ENCODE results near the gene NUTM2F.
"Not testable (repeated sequence)": the region's sequence is repeated elsewhere in the genome, so short reads cannot be mapped to it uniquely, and the experiment has no call there.

The NUTM2F gene

DNA sequence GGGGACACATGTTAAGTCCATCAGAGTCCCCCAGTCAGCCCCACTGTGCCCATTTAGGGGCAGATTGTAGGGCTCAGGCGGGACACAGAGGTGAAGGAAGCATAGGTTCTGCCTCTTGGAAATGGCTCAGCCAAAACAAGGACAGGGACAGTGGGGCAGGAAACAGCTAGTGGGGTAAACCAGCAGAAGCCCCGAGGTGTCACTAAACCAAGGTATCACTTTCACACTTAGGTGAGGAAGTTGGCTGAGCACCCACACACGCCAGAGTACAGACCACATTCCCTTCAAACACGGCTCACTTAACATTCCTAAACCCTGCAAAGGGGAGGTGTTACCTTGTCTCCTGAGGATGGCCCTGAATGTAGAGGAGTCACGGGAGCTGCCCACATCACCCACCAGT is 12.2 kb downstream of the NUTM2F start:
- H3K36me3 ChIP-seq (ENCODE audit: control insufficient read depth in 5 of 5, insufficient read depth in 5 of 5, low read length in 5 of 5); H3K27me3 ChIP-seq (ENCODE audit: control insufficient read depth in 5 of 5, insufficient read depth in 4 of 5, low read length in 5 of 5); H3K4me3 ChIP-seq (ENCODE audit: low read depth in 1 of 5, low read length in 5 of 5); H3K27ac ChIP-seq (ENCODE audit: low read depth, low read length); H3K4me1 ChIP-seq (ENCODE audit: control insufficient read depth in 5 of 5, insufficient read depth in 5 of 5, low read length in 5 of 5); H3K9me3 ChIP-seq (ENCODE audit: control insufficient read depth in 5 of 5, low read length in 5 of 5); H3K9ac ChIP-seq (ENCODE audit: low read length in 5 of 5): not testable (repeated sequence)

DNA sequence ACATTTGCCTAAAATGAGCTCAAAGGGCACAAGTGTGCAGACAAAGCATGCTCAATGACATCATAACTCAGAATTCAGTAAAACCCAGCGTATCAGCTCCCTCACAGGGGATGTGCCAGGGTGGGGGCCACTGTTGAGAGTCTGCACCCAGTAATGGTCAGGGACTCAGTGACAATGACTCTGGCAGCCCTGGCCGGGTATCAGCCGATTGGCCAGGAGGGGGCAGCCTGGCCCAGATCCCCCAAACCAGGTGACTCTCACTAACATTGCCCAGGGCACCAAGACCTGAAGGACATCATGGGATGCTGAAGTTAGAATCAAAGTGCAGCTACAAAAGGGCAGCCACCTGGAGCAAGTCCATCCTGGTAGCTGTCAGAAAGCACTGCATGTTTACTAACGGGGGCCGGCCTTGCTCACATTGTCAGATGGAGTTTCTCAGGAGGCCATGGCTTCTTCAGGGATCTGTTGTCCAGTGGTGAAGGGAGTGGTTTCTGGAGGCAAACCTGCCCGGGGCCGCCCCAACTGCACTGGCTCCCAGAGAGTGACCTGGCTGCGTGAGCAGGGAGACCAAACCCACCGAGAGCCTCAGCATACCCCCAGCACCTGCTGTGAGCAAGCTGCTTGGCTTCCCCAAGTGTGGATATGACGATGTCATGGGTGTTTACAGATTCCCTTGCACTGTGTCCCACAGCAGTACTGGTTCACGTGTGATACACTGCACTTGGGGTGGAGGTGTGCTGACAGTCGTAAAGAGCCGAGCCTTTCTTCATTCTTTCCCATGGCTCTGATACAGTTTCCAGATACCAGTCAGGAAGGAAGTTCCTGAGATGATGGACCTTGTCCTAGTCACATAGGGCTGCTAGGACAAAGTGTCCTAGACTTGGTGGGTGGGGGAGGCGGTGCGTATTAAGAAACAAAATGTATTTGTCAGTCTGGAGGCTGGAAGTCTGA is 13.1 kb downstream of the NUTM2F start:
- not testable (repeated sequence) for H3K4me3 ChIP-seq (ENCODE audit: low read depth in 1 of 5, low read length in 5 of 5); H3K4me1 ChIP-seq (ENCODE audit: control insufficient read depth in 5 of 5, insufficient read depth in 5 of 5, low read length in 5 of 5); H3K9ac ChIP-seq (ENCODE audit: low read length in 5 of 5); H3K9me3 ChIP-seq (ENCODE audit: control insufficient read depth in 5 of 5, low read length in 5 of 5); H3K27me3 ChIP-seq (ENCODE audit: control insufficient read depth in 5 of 5, insufficient read depth in 4 of 5, low read length in 5 of 5); H3K36me3 ChIP-seq (ENCODE audit: control insufficient read depth in 5 of 5, insufficient read depth in 5 of 5, low read length in 5 of 5); H3K27ac ChIP-seq (ENCODE audit: low read depth, low read length)

DNA sequence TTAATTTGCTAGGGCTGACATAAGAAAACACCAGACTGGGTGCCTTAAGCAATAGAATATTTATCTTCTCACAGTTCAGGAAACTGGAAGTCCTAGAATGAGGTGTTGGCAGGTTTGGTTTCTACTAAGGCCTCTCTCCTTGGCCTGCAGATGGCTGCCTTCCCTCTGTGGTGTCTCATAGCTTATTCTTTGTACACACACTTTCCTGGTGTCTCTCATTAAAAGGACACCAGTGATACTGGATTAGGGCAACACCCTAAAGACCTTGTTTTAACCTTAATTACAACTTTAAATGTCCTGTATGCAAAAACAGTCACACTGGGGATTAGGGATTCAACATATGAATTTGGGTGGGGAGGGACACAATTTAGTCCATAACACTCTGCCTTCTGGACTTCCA is 25.1 kb downstream of the NUTM2F start:
- Histone ChIP-seq H3K9ac (ENCODE audit: low read length in 5 of 5) (no peak overlapping the region), H3K36me3 (ENCODE audit: control insufficient read depth in 5 of 5, insufficient read depth in 5 of 5, low read length in 5 of 5) (peaks cover 0 to 18% (median 15%) of the 10 kb centered on the region in 5 donors), H3K9me3 (ENCODE audit: control insufficient read depth in 5 of 5, low read length in 5 of 5) (no peaks in the 10 kb centered on the region), H3K4me1 (ENCODE audit: control insufficient read depth in 5 of 5, insufficient read depth in 5 of 5, low read length in 5 of 5) (peaks cover 0 to 4% (median 0%) of the 10 kb centered on the region in 5 donors), H3K4me3 (ENCODE audit: low read depth in 1 of 5, low read length in 5 of 5) (no peak overlapping the region), H3K27ac (ENCODE audit: low read depth, low read length) (no peak overlapping the region), H3K27me3 (ENCODE audit: control insufficient read depth in 5 of 5, insufficient read depth in 4 of 5, low read length in 5 of 5) (no peaks in the 10 kb centered on the region)

DNA sequence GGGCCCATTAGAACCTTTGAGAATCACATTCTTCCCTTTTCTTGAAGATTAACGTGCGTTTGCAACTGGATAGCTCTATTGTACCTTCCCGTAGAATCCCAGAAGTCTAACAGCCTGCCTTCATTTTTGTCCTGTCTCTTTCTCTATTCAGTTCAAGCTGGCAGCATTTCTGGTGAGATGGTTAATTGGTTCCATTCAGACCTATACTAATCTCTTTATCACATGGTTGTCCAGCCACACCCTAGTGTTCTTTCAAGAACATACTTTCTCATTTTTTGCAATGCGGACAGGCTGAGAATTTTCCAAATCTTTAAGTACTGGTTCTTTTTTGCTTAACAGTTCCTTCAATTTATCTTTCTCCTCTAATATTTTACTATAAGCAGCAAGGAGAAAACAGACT is 26.0 kb downstream of the NUTM2F start:
- H3K36me3 ChIP-seq (ENCODE audit: control insufficient read depth in 5 of 5, insufficient read depth in 5 of 5, low read length in 5 of 5) = peaks cover 0 to 18% (median 15%) of the 10 kb centered on the region in 5 donors
- no peak overlapping the region for H3K4me3 ChIP-seq (ENCODE audit: low read depth in 1 of 5, low read length in 5 of 5)
- no peaks in the 10 kb centered on the region for H3K27me3 ChIP-seq (ENCODE audit: control insufficient read depth in 5 of 5, insufficient read depth in 4 of 5, low read length in 5 of 5)
- H3K27ac ChIP-seq (ENCODE audit: low read depth, low read length) = no peak overlapping the region
- H3K4me1 ChIP-seq (ENCODE audit: control insufficient read depth in 5 of 5, insufficient read depth in 5 of 5, low read length in 5 of 5) = peaks cover 0 to 4% (median 0%) of the 10 kb centered on the region in 5 donors
- H3K9ac ChIP-seq (ENCODE audit: low read length in 5 of 5) = no peak overlapping the region
- H3K9me3 ChIP-seq (ENCODE audit: control insufficient read depth in 5 of 5, low read length in 5 of 5) = no peaks in the 10 kb centered on the region

DNA sequence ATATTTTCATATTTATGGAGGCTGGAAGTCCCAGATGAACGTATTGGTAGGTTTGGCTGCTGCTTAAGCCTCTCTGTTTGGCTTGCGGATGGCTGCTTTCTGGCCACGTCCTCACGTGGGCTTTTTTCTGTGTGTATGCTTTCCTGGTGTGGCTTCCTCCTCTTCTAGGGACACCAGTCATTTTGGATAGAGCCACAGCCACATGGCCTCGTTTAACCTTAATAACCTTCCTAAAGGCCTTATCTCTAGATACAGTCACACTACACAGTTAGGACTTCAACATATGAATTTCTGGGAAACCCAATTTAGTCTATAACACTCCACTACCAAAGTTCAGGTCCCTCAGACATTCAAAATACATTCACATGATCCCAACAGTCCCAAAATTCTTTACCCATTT is 26.9 kb downstream of the NUTM2F start:
- Histone ChIP-seq H3K4me3 (ENCODE audit: low read depth in 1 of 5, low read length in 5 of 5) (no peak overlapping the region), H3K4me1 (ENCODE audit: control insufficient read depth in 5 of 5, insufficient read depth in 5 of 5, low read length in 5 of 5) (peaks cover 0 to 4% (median 0%) of the 10 kb centered on the region in 5 donors), H3K9ac (ENCODE audit: low read length in 5 of 5) (no peak overlapping the region), H3K9me3 (ENCODE audit: control insufficient read depth in 5 of 5, low read length in 5 of 5) (no peaks in the 10 kb centered on the region), H3K27me3 (ENCODE audit: control insufficient read depth in 5 of 5, insufficient read depth in 4 of 5, low read length in 5 of 5) (no peaks in the 10 kb centered on the region), H3K27ac (ENCODE audit: low read depth, low read length) (no peak overlapping the region), H3K36me3 (ENCODE audit: control insufficient read depth in 5 of 5, insufficient read depth in 5 of 5, low read length in 5 of 5) (peaks cover 0 to 18% (median 15%) of the 10 kb centered on the region in 5 donors)

DNA sequence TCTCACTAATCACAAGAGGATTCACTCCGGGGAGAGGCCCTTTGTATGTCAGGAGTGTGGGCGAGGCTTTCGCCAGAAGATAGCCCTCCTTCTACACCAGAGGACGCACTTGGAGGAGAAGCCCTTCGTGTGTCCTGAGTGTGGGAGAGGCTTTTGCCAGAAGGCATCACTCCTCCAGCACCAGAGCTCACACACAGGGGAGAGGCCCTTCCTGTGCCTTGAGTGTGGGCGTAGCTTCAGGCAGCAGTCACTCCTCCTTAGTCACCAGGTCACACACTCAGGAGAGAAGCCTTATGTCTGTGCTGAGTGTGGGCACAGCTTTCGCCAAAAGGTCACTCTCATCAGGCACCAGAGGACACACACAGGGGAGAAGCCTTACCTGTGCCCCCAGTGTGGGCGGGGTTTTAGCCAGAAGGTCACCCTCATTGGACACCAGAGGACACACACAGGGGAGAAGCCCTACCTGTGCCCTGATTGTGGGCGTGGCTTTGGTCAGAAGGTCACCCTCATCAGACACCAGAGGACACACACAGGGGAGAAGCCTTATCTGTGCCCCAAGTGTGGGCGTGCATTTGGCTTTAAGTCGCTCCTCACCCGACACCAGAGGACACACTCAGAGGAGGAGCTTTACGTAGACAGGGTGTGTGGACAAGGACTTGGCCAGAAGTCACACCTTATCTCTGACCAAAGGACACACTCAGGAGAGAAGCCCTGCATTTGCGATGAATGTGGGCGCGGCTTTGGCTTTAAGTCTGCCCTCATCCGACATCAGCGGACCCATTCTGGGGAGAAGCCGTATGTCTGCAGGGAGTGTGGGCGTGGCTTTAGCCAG is 27.8 kb downstream of the NUTM2F start:
- Histone ChIP-seq H3K27ac (ENCODE audit: low read depth, low read length) (no peak overlapping the region), H3K4me1 (ENCODE audit: control insufficient read depth in 5 of 5, insufficient read depth in 5 of 5, low read length in 5 of 5) (peaks cover 0 to 4% (median 0%) of the 10 kb centered on the region in 5 donors), H3K9ac (ENCODE audit: low read length in 5 of 5) (no peak overlapping the region), H3K27me3 (ENCODE audit: control insufficient read depth in 5 of 5, insufficient read depth in 4 of 5, low read length in 5 of 5) (no peaks in the 10 kb centered on the region), H3K9me3 (ENCODE audit: control insufficient read depth in 5 of 5, low read length in 5 of 5) (no peaks in the 10 kb centered on the region), H3K4me3 (ENCODE audit: low read depth in 1 of 5, low read length in 5 of 5) (no peak overlapping the region), H3K36me3 (ENCODE audit: control insufficient read depth in 5 of 5, insufficient read depth in 5 of 5, low read length in 5 of 5) (peaks cover 3 to 18% (median 15%) of the 10 kb centered on the region in 5 donors)

DNA sequence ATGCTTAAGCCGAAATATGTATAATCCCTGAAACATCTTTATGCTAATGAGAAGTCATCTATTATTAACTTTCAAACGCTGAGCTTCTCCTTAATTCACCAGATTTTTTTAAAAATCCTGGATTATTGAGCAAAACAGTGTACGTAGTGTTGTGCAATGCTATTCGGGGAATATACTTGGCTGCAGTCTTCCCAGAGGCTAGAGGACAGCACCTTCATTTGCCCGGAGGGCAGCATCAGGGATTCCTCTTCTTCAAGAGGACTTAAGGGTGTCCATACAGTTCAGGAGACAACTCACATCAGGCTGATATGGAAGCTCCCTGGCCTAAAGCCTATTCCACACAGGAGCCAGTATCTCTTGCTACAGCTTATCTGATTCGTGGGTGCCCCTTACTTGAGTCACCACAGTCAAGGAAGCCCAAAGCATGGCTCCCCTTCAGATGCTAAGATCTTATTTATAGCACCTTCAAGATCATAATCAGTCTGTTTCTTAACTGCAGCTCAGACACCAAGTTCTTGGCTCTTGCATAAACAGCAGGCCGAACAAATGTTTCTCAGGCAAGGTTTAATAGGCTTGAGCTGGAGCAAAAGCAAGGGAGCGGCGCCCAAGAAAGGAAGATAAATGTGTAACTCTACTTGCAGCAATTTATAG is 29.4 kb downstream of the NUTM2F start:
- H3K27me3 ChIP-seq (ENCODE audit: control insufficient read depth in 5 of 5, insufficient read depth in 4 of 5, low read length in 5 of 5) = no peaks in the 10 kb centered on the region
- peaks cover 8 to 30% (median 15%) of the 10 kb centered on the region in 5 donors for H3K36me3 ChIP-seq (ENCODE audit: control insufficient read depth in 5 of 5, insufficient read depth in 5 of 5, low read length in 5 of 5)
- H3K4me3 ChIP-seq (ENCODE audit: low read depth in 1 of 5, low read length in 5 of 5) = no peak overlapping the region
- no peak overlapping the region for H3K27ac ChIP-seq (ENCODE audit: low read depth, low read length)
- H3K9me3 ChIP-seq (ENCODE audit: control insufficient read depth in 5 of 5, low read length in 5 of 5) = no peaks in the 10 kb centered on the region
- peaks cover 0 to 4% (median 0%) of the 10 kb centered on the region in 5 donors for H3K4me1 ChIP-seq (ENCODE audit: control insufficient read depth in 5 of 5, insufficient read depth in 5 of 5, low read length in 5 of 5)
- no peak overlapping the region for H3K9ac ChIP-seq (ENCODE audit: low read length in 5 of 5)

DNA sequence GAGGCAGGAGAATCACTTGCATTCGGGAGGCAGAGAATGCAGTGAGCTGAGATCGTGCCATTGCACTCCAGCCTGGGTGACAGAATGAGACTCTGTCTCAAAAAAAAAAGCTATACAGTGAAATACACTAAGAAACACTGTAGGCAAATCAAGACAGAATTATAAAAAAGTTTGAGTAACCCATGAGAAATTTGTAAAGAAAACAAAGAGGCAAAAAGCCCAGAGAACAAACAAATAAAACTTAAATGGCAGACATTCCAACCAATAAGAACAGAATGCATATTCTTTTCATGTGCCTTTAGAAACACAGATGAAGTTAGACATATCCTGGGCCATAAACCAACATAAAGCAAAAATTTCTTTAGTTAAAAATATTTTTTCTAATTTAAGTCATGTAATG is 38.8 kb downstream of the NUTM2F start:
- Histone ChIP-seq H3K4me3 (ENCODE audit: low read depth in 1 of 5, low read length in 5 of 5) (no peak overlapping the region), H3K36me3 (ENCODE audit: control insufficient read depth in 5 of 5, insufficient read depth in 5 of 5, low read length in 5 of 5) (peaks cover 0 to 39% (median 22%) of the 10 kb centered on the region in 5 donors), H3K9me3 (ENCODE audit: control insufficient read depth in 5 of 5, low read length in 5 of 5) (no peaks in the 10 kb centered on the region), H3K27ac (ENCODE audit: low read depth, low read length) (no peak overlapping the region), H3K9ac (ENCODE audit: low read length in 5 of 5) (no peak overlapping the region), H3K27me3 (ENCODE audit: control insufficient read depth in 5 of 5, insufficient read depth in 4 of 5, low read length in 5 of 5) (no peaks in the 10 kb centered on the region), H3K4me1 (ENCODE audit: control insufficient read depth in 5 of 5, insufficient read depth in 5 of 5, low read length in 5 of 5) (peaks cover 0 to 4% (median 0%) of the 10 kb centered on the region in 5 donors)

DNA sequence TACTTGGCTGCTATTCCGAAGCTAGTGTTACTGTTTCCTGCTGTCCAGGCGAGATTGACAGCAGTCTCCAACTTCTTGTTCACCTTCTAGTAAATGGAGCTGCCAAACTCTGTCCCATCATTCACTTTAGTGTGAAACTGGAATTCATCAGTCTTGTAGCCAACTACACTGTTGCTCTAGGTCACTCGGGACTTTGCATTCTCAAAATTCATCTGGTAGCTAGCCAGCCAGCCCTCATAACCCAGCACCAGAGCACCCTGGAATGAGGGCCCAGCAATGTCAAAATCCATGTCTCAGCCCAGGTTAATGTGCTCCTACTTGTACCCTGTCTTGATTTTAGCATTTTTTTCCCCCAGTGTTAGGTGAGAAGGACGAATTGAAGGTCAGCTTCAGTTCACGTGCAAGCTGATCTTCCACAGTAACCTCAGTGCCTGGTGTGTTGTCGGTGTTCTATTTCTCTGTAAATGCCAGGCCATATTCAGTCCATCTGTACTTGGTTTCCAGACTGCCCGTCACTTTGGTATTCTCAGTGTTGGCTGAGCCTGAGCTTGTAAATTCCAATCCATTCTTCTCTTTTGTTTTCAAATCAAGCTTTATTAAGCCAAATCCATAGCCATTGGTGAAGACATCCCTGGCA is 40.4 kb downstream of the NUTM2F start:
- no peak overlapping the region for H3K27ac ChIP-seq (ENCODE audit: low read depth, low read length)
- no peaks in the 10 kb centered on the region for H3K9me3 ChIP-seq (ENCODE audit: control insufficient read depth in 5 of 5, low read length in 5 of 5)
- H3K4me3 ChIP-seq (ENCODE audit: low read depth in 1 of 5, low read length in 5 of 5) = no peak overlapping the region
- no peaks in the 10 kb centered on the region for H3K27me3 ChIP-seq (ENCODE audit: control insufficient read depth in 5 of 5, insufficient read depth in 4 of 5, low read length in 5 of 5)
- H3K36me3 ChIP-seq (ENCODE audit: control insufficient read depth in 5 of 5, insufficient read depth in 5 of 5, low read length in 5 of 5) = peaks cover 0 to 23% (median 13%) of the 10 kb centered on the region in 5 donors
- peaks cover 0 to 4% (median 0%) of the 10 kb centered on the region in 5 donors for H3K4me1 ChIP-seq (ENCODE audit: control insufficient read depth in 5 of 5, insufficient read depth in 5 of 5, low read length in 5 of 5)
- no peak overlapping the region for H3K9ac ChIP-seq (ENCODE audit: low read length in 5 of 5)

All from subcutaneous abdominal adipose tissue (tissue), 5 donors.